NCI-H748 treated with DMSO at 0.1 percent for 48 hours (cell line): Measurements from ENCODE around the gene UFL1.
"Not testable (repeated sequence)": the region's sequence is repeated elsewhere in the genome, so short reads cannot be mapped to it uniquely, and the experiment has no call there.

Source experiments
- DNase-seq: peaks from one replicate; lab custom pipeline; 2025; lab: John Stamatoyannopoulos, UW

UFL1 gene

GRCh38 chr6:96521644-96522464 lies at the start of gene UFL1:
Gene UFL1, plus strand, starts transcription at chr6:96521806. Its CDS starts 68 bp downstream, at chr6:96521874.
- peak; percentile 94 for DNase-seq

DNA sequence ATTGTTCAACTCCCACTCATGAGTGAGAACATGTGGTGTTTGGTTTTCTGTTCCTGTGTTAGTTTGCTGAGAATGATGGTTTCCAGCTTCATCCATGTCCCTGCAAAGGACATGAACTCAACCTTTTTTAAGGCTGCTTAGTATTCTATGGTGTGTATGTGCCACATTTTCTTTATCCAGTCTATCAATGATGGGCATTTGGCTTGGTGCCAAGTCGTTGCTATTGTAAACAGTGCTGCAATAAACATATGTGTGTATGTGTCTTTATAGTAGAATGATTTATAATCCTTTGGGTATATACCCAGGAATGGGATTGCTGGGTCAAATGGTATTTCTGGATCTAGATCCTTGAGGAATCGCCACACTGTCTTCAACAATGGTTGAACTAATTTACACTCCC lies 49.3 kb upstream of the UFL1 start:
- DNase-seq: not testable (repeated sequence)

DNA sequence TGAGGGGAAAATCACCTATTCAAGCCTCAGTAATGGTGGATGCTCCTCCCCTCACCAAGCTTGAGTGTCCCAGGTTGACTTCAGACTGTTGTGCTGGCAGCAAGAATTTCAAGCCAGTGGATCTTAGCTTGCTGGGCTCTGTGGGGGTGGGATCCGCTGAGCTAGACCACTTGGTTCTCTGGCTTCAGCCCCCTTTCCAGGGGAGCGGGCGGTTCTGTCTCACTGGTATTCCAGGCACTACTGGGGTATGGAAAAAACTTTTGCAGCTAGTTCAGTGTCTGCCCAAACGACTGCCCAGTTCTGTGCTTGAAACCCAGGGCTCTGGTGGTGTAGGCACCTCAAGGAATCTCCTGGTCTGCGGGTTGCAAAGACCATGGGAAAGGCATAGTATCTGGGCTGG lies 42.9 kb upstream of the UFL1 start:
- no peak for DNase-seq

DNA sequence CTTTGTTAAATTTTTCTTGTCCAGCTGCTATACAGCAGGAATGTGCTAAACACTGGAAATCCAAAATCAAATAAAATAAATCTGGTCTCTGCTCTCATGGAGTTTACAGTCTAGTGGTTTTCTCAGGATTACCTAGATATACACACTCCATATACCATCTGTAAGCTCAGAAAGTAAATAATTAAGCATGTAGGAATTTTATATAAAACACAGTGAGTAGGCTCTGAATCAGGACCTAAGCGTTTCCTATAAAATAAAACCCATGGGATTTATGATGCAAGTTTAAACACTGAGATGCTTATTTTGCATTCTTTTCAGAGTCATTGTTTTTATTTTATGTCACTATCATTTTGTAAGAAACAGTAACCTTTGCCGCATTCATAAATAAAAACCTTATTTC lies 29.7 kb upstream of the UFL1 start:
- DNase-seq: no peak

DNA sequence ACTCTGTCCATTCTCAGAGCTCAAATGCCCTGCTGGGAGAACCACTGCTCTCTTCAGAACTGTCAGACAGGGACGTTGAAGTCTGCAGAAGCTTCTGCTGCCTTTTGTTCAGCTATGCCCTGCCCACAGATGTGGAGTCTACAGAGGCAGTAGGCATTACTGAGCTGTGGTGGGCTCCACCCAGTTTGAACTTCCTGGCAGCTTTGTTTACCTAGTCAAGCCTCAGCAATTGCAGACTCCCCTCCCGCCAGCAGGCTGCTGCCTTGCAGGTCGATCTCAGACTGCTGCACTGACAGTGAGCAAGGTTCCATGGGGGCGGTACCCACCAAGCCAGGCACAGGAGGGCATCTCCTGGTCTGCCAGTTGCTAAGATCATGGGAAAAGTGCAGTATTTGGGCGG lies 21.8 kb upstream of the UFL1 start:
- peak; percentile 25 for DNase-seq

DNA sequence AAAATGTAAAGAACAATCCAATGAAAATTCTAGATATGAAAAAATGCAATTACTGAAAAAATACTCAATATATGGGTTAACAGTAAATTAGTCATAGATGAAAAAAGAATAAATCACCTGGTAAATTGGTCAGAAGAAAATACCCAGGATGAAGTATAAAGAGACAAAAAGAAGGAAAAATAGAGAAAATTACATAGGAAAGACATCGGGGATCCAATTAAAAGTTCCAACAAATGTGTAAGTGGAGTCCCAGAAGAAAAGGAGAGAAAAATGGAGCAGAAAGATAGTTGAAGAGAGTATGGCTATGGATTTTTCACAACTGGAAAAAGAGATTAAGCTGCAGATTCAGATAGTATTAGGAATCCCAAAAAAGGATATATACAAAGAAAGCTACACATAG lies 18.7 kb upstream of the UFL1 start:
- no peak for DNase-seq

- no peak for DNase-seq
Observed at GRCh38 chr6:96505363-96505762, 16.2 kb upstream of the UFL1 start.

DNA sequence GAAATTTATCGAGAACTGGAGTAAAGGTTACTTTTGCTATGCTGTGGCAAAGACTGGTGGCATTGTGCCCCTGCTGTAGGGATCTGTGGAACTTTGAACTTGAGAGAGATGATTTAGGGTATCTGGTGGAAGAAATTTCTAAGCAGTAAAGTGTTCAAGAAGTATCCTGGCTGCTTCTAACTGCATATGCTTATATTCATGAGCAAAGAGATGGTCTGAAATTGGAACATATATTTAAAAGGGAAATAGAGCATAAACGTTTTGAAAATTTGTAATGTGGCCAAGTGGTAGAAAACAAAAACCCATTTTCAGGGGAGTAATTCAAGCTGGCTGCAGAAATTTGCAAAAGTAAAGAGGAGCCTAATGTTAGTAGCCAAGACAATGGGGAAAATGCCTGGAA lies 12.3 kb upstream of the UFL1 start:
- no peak for DNase-seq

DNA sequence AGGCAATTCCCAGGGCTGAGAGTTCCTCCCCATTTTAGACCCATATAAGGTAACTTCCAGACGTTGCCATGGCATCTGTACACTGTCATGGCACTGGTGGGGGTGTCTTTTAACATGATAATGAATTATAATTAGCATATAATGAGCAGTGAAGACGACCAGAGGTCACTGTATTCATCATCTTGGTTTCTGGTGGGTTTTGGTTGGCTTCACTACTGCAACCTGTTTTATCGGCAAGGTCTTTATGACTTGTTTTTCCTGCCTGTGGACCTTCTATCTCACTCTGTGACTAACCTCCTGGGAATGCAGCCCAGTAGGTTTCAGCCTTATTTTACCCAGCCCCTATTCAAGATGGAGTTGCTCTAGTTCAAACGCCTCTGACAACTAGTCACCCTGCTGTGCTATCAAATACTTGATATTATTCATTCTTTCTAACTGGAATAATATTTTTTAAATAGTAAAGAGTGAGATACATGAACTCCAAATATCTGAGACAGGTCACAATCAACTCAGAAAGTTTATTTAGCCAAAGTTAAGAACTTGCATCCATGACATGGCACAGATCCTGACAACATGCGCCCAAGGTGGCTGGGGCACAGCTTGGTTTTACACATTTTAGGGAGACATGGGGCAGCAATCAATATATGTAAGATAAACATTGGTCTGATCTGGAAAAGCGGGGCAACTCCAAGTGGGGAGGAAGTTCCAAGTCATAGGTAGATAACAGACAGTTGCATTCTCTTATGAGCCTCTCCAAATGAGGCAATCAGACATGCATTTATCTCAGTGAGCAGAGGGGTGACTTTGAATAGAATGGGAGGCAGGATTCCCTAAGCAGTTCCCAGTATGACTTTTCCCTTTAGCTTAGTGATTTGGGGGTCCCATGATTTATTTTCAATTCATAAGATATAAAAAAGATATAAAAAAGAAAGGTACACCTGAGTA lies 1.2 kb upstream of the UFL1 start:
- peak; percentile 14 for DNase-seq

DNA sequence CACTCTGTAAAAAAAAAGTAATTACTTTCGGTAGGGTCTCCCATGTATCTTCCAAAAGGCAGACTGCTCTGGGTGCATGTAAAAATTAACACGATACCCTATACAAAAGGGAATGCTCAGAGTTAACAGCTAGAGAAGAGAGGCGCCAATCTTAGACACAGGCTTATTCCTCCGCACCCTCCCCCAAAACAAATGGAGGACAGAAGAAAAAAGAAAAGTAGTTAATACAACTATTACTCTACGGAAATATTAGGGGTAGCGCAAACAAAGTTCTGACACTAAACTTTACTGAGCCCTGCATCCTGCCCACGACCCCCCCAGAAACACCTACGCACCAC lies 331 bp upstream of the UFL1 start:
- DNase-seq: no peak

DNA sequence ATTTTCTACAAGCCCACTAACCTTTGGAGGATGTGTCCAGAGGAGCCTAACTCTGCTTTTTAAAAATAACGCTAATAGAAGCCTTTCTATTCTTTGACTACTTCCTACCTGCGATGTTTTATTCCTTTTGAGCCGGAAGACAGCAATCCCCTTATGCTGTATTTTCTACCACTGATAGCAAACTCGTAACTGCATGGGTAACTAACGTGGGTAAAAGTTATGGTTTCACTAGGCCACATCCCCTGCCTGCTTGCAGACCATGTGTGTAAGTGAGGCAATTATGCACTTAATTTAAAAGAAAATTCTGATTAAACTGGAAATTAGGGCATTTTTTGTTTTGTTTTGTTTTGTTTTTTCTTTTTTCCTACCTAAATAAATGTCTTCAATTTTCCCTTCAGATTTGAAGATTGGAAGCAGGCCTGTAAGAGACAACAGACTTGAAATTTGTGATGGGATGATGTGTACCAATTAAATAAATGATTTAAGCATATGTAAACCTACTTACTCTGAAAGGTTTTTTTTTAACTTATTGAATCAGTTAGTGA lies 931 bp downstream of the UFL1 start:
- no peak for DNase-seq

GRCh38 chr6:96528193-96528592 lies 6.6 kb downstream of the UFL1 start:
- no peak for DNase-seq

GRCh38 chr6:96532399-96532798 lies 10.8 kb downstream of the UFL1 start:
- no peak for DNase-seq

DNA sequence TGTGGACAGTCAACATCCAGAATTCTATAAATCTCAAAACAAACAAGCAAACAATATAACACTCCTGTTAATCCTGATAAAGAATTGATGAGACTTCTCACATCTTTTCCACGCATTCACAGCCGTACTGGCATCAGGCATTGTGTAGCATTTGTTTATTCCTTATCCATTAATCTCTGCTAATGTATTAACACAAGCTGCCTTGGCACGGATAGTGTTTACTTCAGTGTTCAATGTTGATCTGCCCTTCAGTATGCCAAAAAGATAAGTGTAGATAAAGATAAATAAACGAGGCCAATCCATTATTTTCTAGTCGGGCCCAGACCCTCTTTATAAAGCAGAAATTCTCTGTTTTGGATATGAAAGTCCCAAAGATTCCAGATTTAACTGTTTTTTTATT lies 16.1 kb downstream of the UFL1 start:
- DNase-seq: no peak

DNA sequence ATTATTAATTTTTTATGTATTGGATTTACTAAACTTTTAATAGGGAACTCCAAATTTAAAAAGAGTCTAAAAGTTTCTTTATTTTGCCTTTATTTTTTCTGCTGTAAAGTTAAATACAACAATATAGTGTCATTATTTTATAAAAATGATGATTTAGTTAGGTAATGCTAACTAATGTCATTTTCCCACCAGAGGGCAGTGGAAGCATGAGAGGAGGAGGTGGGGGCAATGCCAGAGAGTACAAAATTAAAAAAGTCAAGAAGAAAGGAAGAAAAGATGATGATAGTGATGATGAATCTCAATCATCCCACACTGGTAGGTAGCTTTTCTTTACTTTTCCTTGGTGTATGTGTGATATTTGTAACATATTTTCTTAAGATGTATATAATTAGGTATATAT lies 21.1 kb downstream of the UFL1 start:
- DNase-seq: peak; percentile 12

DNA sequence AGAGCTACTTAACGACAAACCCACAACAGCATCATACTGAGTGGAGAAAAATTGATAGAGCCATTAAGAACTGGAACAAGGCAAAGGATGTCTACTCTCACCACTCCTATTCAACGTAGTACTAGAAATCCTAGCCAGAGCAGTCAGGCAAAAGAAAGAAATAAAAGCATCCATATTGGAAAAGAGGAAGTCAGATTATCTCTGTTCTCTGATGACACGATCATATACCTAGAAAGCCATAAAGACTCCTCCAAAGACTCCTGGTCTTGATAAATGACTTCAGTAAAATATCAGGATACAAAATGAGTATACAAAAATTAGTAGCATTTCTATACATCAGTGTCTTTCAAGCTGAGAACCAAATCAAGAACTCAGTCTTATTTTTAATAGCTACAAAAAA lies 24.3 kb downstream of the UFL1 start:
- no peak for DNase-seq

- no peak for DNase-seq
Observed at GRCh38 chr6:96547654-96548053, 26.0 kb downstream of the UFL1 start.

GRCh38 chr6:96554558-96554957 lies 33.0 kb downstream of the UFL1 start:
- no peak for DNase-seq

DNA sequence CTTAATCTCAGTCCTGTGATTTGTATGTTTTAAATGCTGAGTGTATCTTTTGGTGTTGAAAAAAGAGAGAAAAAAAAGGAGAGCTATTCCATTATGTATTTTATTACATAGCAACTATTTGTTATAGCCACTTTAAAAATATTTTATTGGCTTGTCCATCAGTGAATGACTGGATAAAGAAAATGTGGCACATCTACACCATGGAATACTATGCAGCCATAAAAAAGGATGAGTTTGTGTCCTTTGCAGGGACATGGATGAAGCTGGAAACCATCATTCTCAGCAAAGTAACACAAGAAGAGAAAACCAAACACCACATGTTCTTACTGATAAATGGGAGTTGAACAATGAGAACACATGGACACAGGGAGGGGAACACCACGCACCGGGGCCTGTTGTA lies 38.1 kb downstream of the UFL1 start:
- DNase-seq: not testable (repeated sequence)

GRCh38 chr6:96562886-96563285 lies 41.3 kb downstream of the UFL1 start, which contains the start of gene FHL5:
Gene FHL5, plus strand, starts transcription at chr6:96563128. Its CDS starts 40,486 bp downstream, at chr6:96603614.
- DNase-seq: no peak

DNA sequence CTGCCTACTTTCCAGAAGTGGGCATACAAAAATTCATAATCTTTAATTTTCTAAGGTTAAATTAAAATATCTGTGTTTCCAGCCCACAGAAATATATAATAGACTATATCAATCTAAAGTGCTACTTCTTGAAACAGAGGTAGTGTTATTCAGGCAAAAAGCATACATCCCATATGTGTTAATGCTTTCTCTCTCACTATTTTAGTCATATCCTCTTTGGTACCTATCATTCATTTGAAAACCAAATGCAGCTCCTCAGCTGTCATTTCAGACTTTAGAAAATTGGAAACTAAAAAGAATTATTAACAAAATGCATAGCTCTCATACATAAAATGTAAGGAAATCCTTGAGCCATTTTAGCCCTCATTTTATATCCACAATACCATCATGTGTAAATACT lies 42.2 kb downstream of the UFL1 start:
- DNase-seq: no peak

DNA sequence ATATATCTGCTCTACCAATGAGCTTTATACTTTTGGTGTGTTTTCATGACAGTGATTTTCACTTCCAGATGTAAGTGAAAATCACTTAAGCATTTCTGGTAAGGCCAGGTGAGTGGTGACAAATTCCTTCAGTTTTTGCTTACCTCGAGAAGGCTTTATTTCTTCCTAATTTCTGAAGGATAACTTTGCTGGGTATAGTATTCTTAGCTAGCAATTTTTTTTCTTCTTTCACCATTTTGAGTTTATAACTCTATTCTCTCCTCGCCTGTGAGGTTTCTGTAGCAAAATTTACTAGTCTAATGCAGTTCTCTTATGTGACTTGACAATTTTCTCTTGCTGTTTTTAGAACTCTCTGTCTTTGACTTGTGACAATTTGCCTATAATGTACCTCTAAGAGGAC lies 48.4 kb downstream of the UFL1 start:
- no peak for DNase-seq

DNA sequence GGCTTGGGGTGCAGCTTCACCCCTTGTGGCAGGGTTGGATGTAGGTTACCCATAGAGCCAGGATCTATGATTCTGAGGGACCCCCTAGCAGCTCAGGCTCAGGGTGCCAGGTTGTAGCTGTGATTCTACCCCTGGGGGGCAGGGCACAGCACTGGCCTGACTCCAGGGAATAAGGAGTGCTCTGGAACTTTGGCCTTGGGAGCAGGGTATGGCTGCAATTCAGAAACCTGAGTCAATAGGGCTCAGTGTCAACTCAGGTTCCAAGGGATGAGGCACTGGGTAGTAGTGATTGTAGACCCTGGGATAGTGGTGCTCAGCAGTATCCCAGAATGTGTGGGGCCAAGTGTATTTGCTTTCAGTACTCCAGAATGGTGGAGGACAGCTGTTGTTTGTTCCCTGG lies 49.9 kb downstream of the UFL1 start:
- DNase-seq: no peak
